Ovary (tissue), 10 donors: ENCODE data around the gene ADORA1. TPM values are rescaled to one million over a fixed set of nuclear protein-coding genes. Genes with fewer than 3 reads are reported as not detected.

ENCODE experiments used
- DNase-seq, 5 donors: peaks; one replicate each; pipeline ENCODE4 v3.0.0-alpha.2; 2019 to 2020
- H3K27ac ChIP-seq, 2 donors: fragments of 200-600 bp; one replicate each; pipeline versions ENCODE4 v1.5.1 to v1.8.0; 2019 to 2022
- H3K27me3 ChIP-seq: fragments of 200-600 bp; one replicate; pipeline ENCODE4 v1.8.0; 2022
- H3K36me3 ChIP-seq: fragments of 200-600 bp; sonication (generic); one replicate; pipeline ENCODE4 v1.5.1; 2019
- H3K4me1 ChIP-seq: one replicate; pipeline ENCODE4 v1.8.1; 2013; ENCODE audit warnings: mild to moderate bottlenecking, moderate library complexity; ENCODE audit not compliant: insufficient read depth
- H3K4me3 ChIP-seq: fragments of 200-600 bp; sonication (generic); one replicate; pipeline ENCODE4 v1.5.1; 2017
- H3K9me3 ChIP-seq, 2 donors: fragments of 200-600 bp in 1 of 2; sonication (generic) in 1 of 2; one replicate each; pipeline versions ENCODE4 v1.5.1 to v1.8.1; 2013 to 2019; ENCODE audit warnings: mild to moderate bottlenecking in 1 of 2, moderate library complexity in 1 of 2
- EP300 ChIP-seq: sonication (generic); formaldehyde crosslinking; IDR thresholded peaks from one replicate; pipeline ENCODE4 v1.6.1; 2017; ENCODE audit warnings: antibody characterized with exemption
- POLR2A ChIP-seq: fragments of 450-650 bp; IDR thresholded peaks from one replicate; pipeline ENCODE4 v1.6.1; 2017; ENCODE audit warnings: antibody characterized with exemption, mild to moderate bottlenecking, moderate library complexity
- WGBS, 3 donors: extraction: QIAGEN DNeasy Blood & Tissue Kit in 1 of 3; methylation state at CpG; one replicate each; pipeline versions ENCODE4 v1.1.5 to v1.1.7; 2013 to 2017; 5-methylcytosine and 5-hydroxymethylcytosine counted together
- intact Hi-C, 4 donors: fragments of 100-400 bp; cut with DNase I; formaldehyde crosslinking; loops; one replicate each; pipeline versions ENCODE4 v1.11.0 to v1.15.1; 2022 to 2023
- long read RNA-seq, 3 donors: library from polyadenylated mRNA in 2 of 3; unstranded in 2 of 3; transcript quantifications; one replicate each; pipeline ENCODE4 v2.0.0 and lab custom pipeline, GENCODE V29; 2021 to 2026
- polyA plus RNA-seq, 2 donors: library from polyadenylated mRNA; stranded (reverse); fragments of 200-250 nt in 1 of 2; fragments of 350-450 nt in 1 of 2; fragmentation: Illumina TruSeq in 1 of 2; extraction: RNeasy Lipid Tissue Mini Kit (QIAGEN cat#74804) in 1 of 2; gene quantifications; one replicate each; pipeline ENCODE4 v1.2.3, GENCODE V29; 2013 to 2014
- total RNA-seq, 7 donors: library from RNA; depleted of rRNA in 2 of 7; stranded (reverse); fragments of >200 nt in 2 of 7; fragmentation: NEBNext Ultra II Directional in 3 of 7; extraction: Animal tissue kit (Norgen Biotek cat#: 25700) in 3 of 7; gene quantifications; one replicate each; pipeline versions ENCODE4 v1.1.0 to v1.2.4, GENCODE V29; 2016 to 2023
- TF ChIP-seq, protein P1 (sequence below), 3 donors: fragments of 450-650 bp in 2 of 3; fragments of 200-600 bp in 1 of 3; IDR thresholded peaks; one replicate each; pipeline versions ENCODE4 v1.5.1 to v1.8.0; 2016 to 2022; ENCODE audit warnings: antibody characterized with exemption in 3 of 3, mild to moderate bottlenecking in 1 of 3
- donor health status: DM: no; HTN: no; CAD: no; lungs with moderate emphysema.
- donor health status: DM: no; HTN: no; CAD: no.
- donor health status: Bipolar disorder and iron deficiency.
- donor health status: DM: yes; HTN: yes; CAD: no.
- donor health status: DM: no; HTN: no; CAD: no.
- donor health status: DM: yes; HTN: yes; CAD: no.

Gene ADORA1
- 1 to 10 TPM in 1 of 7 donors, under 1 TPM in 6; 0.15 to 1.3 (median 0.70) TPM for total RNA-seq
- under 1 TPM; 0.17 to 0.27 TPM for polyA plus RNA-seq
- long read RNA-seq, donor 1, result 0 reads
- long read RNA-seq, donor 2, partial matches to known transcripts, result 0 of 2 reads
- long read RNA-seq, donor 2, other reads (novel, unspliced or antisense), result 0 of 2 reads
- long read RNA-seq, donor 3, partial matches to known transcripts, result 1 of 1 reads
- long read RNA-seq, donor 3, other reads (novel, unspliced or antisense), result 0 of 1 reads

DNA sequence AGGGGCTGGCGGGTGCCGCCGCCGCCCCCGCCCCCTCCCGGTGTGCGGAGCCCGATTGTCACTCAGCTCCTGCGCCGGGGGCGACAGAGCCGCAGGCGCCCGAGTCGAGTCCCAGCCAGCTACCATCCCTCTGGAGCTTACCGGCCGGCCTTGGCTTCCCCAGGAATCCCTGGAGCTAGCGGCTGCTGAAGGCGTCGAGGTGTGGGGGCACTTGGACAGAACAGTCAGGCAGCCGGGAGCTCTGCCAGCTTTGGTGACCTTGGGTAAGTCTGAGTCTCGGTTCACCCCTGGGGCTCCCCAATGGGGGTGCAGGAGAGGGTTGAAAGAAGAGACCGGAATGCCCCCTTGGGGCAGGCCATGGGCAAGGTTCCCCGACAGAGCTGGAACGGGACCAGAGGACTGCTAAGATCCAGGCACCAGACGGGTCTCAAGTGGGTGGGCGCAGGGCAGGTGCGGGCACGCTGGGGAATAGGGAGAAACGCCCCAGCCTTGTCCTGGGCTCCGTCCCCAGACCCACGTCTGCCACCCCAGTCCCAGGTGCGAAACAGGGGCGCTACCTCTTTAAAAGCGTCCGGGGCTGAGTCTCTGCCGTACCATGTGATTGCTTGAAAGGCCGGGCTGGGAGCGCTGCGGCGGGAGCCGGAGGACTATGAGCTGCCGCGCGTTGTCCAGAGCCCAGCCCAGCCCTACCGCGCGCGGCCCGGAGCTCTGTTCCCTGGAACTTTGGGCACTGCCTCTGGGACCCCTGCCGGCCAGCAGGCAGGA lies at the start of gene ADORA1:
ADORA1 (plus strand) TSS at position 61 of the 765 bp plus-strand sequence. CDS start 1,116 bp downstream, outside the sequence.
- Histone ChIP-seq H3K27me3 (no peaks in the 10 kb centered on the region), H3K27ac (no peak within 1 kb of the TSS), H3K4me3 (peak within 1 kb of the TSS; percentile 25), H3K36me3 (no peaks in the 10 kb centered on the region), H3K9me3 (no peaks in the 10 kb centered on the region), H3K4me1 (peaks cover 8% of the 10 kb centered on the region)
- no peak for TF ChIP-seq EP300
- TF ChIP-seq, protein P1, sequence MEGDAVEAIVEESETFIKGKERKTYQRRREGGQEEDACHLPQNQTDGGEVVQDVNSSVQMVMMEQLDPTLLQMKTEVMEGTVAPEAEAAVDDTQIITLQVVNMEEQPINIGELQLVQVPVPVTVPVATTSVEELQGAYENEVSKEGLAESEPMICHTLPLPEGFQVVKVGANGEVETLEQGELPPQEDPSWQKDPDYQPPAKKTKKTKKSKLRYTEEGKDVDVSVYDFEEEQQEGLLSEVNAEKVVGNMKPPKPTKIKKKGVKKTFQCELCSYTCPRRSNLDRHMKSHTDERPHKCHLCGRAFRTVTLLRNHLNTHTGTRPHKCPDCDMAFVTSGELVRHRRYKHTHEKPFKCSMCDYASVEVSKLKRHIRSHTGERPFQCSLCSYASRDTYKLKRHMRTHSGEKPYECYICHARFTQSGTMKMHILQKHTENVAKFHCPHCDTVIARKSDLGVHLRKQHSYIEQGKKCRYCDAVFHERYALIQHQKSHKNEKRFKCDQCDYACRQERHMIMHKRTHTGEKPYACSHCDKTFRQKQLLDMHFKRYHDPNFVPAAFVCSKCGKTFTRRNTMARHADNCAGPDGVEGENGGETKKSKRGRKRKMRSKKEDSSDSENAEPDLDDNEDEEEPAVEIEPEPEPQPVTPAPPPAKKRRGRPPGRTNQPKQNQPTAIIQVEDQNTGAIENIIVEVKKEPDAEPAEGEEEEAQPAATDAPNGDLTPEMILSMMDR (IDR thresholded peaks at IDR 0.05), result no peak
- no peak for TF ChIP-seq POLR2A
- intact Hi-C loops, result loop anchor here in 1 of 4 donors (5.0 kb wide), 1 partner anchor 89 kb away; no protein-coding TSS in a partner anchor
- WGBS, 3 donors, result 0 to 1% (median 1%) methylated on average over 48 to 51 of the region's 51 CpGs
- DNase-seq, result peak; percentile 21 to 71 (median 42)

GRCh38 chr1:203077956-203078355 lies 49.6 kb upstream of the ADORA1 start:
- H3K4me1 ChIP-seq, result peaks cover 3% of the 10 kb centered on the region
- no peaks in the 10 kb centered on the region for H3K9me3 ChIP-seq
- TF ChIP-seq POLR2A, result no peak
- TF ChIP-seq, protein P1 (IDR thresholded peaks at IDR 0.05), result no peak
- TF ChIP-seq EP300, result no peak
- H3K27ac ChIP-seq, result no peak overlapping the region
- no peak overlapping the region for H3K4me3 ChIP-seq
- intact Hi-C loops, result no loop called here
- no peaks in the 10 kb centered on the region for H3K36me3 ChIP-seq
- no peaks in the 10 kb centered on the region for H3K27me3 ChIP-seq
- WGBS, 3 donors, result 94 to 100% (median 100%) methylated on average over 2 of the region's 2 CpGs
- no peak for DNase-seq

GRCh38 chr1:203078478-203078877 lies 49.0 kb upstream of the ADORA1 start:
- 89 to 91% (median 89%) methylated on average over 3 of the region's 3 CpGs for WGBS, 3 donors
- Histone ChIP-seq H3K9me3 (no peaks in the 10 kb centered on the region), H3K4me1 (peaks cover 3% of the 10 kb centered on the region), H3K27me3 (no peaks in the 10 kb centered on the region), H3K4me3 (no peak overlapping the region), H3K27ac (no peak overlapping the region), H3K36me3 (no peaks in the 10 kb centered on the region)
- DNase-seq, result no peak
- TF ChIP-seq POLR2A, result no peak
- TF ChIP-seq, protein P1 (IDR thresholded peaks at IDR 0.05), result no peak
- no peak for TF ChIP-seq EP300
- intact Hi-C loops, result no loop called here

DNA sequence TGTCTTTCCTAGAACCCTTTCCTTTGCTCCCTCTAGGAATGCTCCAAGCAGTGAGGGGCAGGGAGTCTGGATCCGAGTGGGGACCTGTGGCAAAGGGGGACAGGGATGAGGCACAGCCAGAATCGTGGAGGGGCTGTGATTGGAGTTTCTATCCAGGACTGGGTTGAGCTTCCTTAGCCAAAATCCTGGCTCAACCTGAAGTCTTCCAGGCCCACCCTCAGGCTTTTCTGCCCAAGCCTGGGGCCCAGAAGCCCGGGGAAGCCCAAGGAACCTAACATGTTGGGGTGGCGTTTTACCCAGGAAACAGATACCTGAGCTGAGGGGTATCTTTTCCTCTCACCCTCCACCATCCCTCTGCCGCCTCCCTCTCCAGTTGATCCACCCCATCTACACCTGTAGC lies 47.1 kb upstream of the ADORA1 start:
- intact Hi-C loops, result no loop called here
- no peaks in the 10 kb centered on the region for H3K9me3 ChIP-seq
- H3K4me1 ChIP-seq, result peaks cover 2% of the 10 kb centered on the region
- TF ChIP-seq, protein P1 (IDR thresholded peaks at IDR 0.05), result no peak
- TF ChIP-seq EP300, result no peak
- no peak for TF ChIP-seq POLR2A
- no peak overlapping the region for H3K27ac ChIP-seq
- DNase-seq, result no peak
- no peak overlapping the region for H3K4me3 ChIP-seq
- WGBS, 3 donors, result 90 to 97% (median 92%) methylated on average over 5 of the region's 5 CpGs
- no peaks in the 10 kb centered on the region for H3K27me3 ChIP-seq
- H3K36me3 ChIP-seq, result no peaks in the 10 kb centered on the region
